ENCODE results near the gene G6PC3.

Gene G6PC3

DNA sequence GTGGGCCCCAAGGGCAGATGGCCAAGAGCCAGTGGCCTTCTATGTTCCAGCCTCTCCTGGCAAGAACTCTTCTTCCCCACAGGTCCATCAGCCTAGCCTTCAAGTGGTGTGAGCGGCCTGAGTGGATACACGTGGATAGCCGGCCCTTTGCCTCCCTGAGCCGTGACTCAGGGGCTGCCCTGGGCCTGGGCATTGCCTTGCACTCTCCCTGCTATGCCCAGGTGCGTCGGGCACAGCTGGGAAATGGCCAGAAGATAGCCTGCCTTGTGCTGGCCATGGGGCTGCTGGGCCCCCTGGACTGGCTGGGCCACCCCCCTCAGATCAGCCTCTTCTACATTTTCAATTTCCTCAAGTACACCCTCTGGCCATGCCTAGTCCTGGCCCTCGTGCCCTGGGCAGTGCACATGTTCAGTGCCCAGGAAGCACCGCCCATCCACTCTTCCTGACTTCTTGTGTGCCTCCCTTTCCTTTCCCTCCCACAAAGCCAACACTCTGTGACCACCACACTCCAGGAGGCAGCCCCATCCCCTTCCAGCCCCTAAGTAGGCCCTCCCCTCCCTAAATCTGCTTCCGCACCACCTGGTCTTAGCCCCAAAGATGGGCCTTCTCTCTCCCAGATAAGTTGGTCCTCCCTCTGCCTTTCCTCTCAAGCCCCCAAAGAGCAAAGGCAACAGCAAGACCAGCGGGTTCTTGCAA lies 5.2 kb downstream of the G6PC3 start:
- TF ChIP-seq CTCF (IDR thresholded peaks at IDR 0.05; ENCODE audit: low read depth, low read length) = no peak
- in situ Hi-C loops (cut with HindIII; ENCODE audit: low sequenced_read_pairs) = no loop called here
- no peak overlapping the region for H3K4me3 ChIP-seq (ENCODE audit: low read depth, low read length)
- no peak for DNase-seq (ENCODE audit: low read depth, low spot score)

- TF ChIP-seq CTCF (IDR thresholded peaks at IDR 0.05; ENCODE audit: low read depth, low read length) = no peak
- in situ Hi-C loops (cut with HindIII; ENCODE audit: low sequenced_read_pairs) = no loop called here
These were observed 6.4 kb downstream of the G6PC3 start for GRCh38 chr17:44076716-44077594.

DNA sequence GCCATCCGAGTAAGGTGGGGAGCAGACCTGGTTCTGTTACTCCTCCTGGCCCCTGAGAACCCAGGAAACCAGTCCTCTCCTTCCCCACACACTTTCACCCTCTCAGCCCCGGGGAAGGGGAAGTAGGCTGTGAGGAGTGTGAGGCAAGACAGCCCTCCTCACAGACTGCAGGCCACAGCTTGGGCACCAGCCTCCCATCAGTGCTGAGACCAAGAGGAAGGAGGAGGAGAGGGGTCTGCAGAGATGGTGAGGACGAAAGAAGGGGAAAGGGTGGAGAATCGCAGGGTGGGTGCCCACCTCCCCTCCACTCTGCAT lies 7.0 kb downstream of the G6PC3 start:
- in situ Hi-C loops (cut with HindIII; ENCODE audit: low sequenced_read_pairs) = no loop called here
- no peak overlapping the region for H3K4me3 ChIP-seq (ENCODE audit: low read depth, low read length)
- no peak for DNase-seq (ENCODE audit: low read depth, low spot score)
- TF ChIP-seq CTCF (IDR thresholded peaks at IDR 0.05; ENCODE audit: low read depth, low read length) = no peak

More at GRCh38 chr17:44076716-44077594, 6.4 kb downstream of the G6PC3 start:
- no peak overlapping the region for H3K4me3 ChIP-seq (ENCODE audit: low read depth, low read length)
- no peak for DNase-seq (ENCODE audit: low read depth, low spot score)

DNA sequence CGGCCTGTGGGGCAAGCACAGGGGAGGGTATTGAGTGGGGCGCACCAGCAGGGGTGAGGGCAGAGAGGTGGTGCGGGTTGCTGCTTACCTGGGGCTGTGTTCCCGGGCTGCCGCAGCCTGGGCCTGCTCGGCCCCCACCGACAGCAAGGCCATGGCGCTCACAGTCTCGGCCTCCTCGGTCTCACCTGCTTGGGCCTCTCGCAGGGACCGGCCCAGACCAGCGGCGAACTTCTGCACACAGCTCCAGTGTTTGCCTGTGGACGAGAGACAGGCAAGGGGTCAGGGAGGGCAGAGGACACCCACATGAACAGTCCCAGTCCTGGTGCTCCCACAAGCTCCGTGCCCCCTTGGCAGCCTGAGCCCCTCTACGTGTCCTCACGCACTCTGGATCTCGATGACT lies 7.9 kb downstream of the G6PC3 start:
- no peak for DNase-seq (ENCODE audit: low read depth, low spot score)
- no peak overlapping the region for H3K4me3 ChIP-seq (ENCODE audit: low read depth, low read length)
- no peak for TF ChIP-seq CTCF (IDR thresholded peaks at IDR 0.05; ENCODE audit: low read depth, low read length)
- in situ Hi-C loops (cut with HindIII; ENCODE audit: low sequenced_read_pairs) = no loop called here

DNA sequence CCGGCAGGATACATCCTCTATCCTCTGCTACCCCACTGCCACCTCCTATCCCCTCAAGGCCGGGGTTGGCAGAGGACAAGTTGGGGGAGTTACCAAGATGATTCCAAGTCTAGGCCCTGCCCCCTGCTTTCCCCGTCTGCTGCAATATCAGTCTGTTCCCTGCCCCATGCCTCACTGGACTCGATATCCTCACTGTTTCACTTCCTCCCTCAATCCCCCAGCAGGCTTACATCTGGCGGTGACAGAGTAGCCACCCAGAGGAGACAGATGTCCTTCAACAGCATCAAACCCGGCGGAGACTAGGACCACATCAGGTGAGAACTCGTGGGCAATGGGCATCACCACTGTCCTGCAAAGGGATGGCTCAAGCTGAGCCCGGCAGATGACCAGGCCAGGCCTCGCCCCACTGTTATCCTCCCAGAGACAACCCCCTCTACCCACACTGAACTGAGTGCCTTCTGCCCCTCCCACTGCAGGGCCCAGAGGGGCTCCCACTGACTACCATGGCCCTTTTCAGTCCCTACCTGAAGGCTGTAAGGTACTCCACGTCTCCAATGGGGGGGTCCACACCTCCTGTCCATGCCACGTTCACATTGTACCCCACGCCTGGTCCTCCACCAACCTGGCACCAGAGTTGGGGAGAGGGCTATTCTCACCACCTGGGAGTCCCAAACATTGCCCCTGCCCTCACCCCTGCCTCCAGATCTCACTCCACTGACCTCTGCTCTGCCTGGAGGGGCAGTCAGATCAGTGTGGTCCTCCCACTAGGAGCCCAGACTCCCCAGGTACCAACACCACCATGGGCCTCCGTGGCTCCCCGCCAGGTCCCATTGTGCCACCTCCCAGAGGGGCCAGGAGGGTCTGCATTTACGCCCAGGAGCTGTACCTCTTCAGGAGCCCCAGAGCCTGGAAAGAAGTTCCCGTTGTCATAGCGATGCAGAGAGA lies 9.6 kb downstream of the G6PC3 start:
- no peak overlapping the region for H3K4me3 ChIP-seq (ENCODE audit: low read depth, low read length)
- DNase-seq (ENCODE audit: low read depth, low spot score) = no peak
- in situ Hi-C loops (cut with HindIII; ENCODE audit: low sequenced_read_pairs) = no loop called here
- no peak for TF ChIP-seq CTCF (IDR thresholded peaks at IDR 0.05; ENCODE audit: low read depth, low read length)

GRCh38 chr17:44081681-44082080 lies 11.1 kb downstream of the G6PC3 start:
- in situ Hi-C loops (cut with HindIII; ENCODE audit: low sequenced_read_pairs) = no loop called here
- no peak overlapping the region for H3K4me3 ChIP-seq (ENCODE audit: low read depth, low read length)
- no peak for TF ChIP-seq CTCF (IDR thresholded peaks at IDR 0.05; ENCODE audit: low read depth, low read length)
- no peak for DNase-seq (ENCODE audit: low read depth, low spot score)

All from astrocyte of the spinal cord (primary cell).